Activated gamma-delta T cell treated with anti-CD3 and anti-CD28 coated beads, Interleukin-2, amount 50 U/mL, for 16 hours (primary cell): ENCODE results near the gene TRPM5.

Source experiments
- DNase-seq: peaks from one replicate; pipeline ENCODE4 v3.0.0-alpha.2; 2020; ENCODE audit warnings: low read depth

The TRPM5 gene

GRCh38 chr11:2452321-2453012, 8.2 kb upstream of the TRPM5 start:
- DNase-seq = no peak

- no peak for DNase-seq
Observed at GRCh38 chr11:2451916-2452315, 7.6 kb upstream of the TRPM5 start.

GRCh38 chr11:2451336-2451735, 7.0 kb upstream of the TRPM5 start:
- DNase-seq = no peak

DNA sequence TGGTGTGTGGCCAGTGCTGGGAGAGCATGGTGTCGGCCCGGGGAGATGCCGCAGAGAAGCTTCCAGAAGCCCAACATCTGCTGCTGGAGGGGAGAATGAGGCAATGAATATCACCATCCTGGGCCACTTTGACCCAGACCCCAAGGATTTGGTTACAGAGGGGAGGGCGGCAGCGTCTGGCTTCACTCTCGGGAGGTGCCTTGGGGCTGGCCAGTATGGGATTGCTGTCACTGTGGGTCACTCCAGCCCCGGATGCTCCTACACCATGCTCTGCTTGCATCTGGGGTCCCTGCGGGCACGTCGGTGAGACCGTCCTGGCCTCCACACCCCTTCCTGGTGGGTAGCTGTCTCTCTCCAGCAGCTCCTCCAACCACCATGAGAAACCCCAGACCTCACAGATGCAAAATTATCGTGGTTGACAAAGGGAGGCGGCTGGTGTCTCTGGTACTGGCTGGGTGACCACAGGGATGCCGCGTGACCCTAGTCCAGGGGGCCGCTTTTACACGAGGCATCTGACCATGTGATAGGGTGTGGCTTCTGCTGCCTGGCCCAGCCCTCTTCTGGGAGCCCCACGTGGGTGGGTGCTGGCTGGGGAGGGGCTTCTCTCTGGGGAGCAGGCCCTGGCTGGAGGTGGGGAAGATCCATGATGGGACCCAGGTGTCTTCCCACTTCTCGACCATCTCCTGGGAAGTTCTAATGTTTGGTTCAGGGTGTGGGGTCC, 6.2 kb upstream of the TRPM5 start:
- DNase-seq = no peak

- no peak for DNase-seq
Observed at GRCh38 chr11:2449548-2450320, 5.4 kb upstream of the TRPM5 start.

- no peak for DNase-seq
Observed at GRCh38 chr11:2448661-2449547, 4.6 kb upstream of the TRPM5 start.

DNA sequence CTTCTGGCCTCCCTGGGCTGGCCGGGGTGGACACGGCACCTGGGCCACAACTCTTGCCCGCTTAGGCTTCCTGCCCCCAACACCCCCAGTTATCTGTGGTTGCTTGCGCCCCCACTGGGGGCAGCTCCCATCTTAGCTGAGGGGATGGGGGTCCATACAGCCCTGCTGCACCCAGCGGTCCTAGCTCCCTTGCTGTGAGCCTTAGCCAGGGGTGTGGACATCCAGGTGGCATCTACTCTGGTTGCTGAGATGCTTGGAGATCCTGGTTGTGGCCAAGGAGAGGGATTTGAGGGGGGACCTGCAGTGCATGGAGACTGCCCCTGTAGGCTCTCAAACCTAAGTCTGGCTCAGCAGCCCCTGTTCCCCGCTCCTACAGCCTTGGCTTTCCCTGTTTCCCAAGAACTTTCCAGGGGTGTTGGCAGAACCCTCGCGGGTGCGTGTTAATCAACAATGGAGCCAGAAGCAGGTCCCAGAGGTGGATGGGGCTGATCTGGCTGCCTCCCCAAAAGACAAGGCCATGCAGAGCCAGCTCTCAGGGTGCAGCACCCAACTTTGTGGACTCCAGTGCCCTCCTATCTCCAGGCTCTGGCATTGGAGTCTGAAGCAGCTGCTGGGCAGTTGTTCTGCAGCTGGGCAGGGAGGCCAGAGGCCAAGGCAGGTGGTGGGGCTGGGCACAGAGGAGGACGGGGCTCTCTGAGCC, 3.8 kb upstream of the TRPM5 start:
- DNase-seq = no peak

DNA sequence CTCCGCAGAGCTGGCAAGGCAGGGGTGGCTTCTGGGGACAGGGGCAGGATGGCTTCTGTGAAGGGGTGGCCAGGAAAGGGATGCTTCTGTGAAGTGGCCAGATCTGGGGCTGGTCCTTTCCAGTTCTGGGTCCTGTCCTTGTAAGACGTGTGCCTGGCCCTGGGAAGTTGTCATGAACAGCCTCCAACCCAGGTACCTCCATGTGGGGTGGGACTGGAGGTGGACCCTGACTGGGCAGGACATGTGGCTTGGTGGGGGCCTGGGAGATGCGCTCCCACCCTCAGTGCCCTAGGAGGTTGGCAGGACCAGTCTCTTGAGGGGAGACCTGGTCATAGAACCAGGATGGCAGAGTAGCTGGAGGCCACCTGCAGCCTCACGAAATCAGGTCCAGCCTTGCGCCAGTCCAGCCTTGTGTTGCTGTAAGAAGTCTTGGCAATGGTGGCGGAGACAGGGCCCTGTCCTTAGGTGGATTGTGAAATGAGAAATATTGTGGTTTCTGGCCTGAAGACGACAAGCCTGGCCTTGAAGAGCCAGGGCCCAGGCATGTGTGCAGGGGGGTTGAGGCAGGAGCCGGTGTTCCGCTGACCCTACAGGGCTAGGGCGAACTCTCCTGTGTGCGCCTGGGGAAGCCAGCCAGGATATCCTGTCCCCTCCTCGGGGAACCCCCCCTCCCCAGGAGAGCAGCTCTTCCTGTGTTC, 3.1 kb upstream of the TRPM5 start:
- no peak for DNase-seq

DNA sequence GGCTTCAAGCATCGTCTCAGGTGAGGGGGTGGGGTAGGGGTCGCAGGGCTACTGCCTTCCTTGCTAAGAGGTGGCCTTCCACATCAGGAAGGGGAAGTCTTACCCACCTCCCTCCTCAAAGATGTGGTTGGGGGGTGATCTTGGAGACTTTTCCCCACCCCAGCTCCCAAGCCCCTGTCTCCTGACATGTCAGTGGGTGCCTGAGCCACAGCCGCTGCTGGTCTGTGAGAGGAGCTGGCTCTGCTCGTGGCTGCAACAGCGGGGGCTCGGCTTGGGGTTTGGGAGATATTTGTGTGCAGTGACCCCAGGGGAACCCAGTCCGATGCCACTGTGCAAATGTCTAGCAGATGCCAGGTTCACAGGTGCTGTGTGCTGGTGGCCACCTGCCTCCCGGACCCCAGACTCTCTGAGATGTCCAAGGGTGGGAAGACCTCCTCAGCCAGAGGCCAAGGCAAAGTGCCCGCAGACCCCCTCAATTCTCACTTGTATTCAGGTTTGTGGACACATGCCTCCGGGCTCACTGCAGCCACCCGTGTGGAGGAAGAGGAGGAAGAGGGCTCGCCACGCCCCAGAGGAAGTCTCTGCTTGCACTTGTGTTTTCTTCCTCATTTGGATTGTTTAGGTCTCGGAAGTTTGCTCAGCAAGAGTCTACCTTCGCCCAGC, 2.4 kb upstream of the TRPM5 start:
- no peak for DNase-seq

DNA sequence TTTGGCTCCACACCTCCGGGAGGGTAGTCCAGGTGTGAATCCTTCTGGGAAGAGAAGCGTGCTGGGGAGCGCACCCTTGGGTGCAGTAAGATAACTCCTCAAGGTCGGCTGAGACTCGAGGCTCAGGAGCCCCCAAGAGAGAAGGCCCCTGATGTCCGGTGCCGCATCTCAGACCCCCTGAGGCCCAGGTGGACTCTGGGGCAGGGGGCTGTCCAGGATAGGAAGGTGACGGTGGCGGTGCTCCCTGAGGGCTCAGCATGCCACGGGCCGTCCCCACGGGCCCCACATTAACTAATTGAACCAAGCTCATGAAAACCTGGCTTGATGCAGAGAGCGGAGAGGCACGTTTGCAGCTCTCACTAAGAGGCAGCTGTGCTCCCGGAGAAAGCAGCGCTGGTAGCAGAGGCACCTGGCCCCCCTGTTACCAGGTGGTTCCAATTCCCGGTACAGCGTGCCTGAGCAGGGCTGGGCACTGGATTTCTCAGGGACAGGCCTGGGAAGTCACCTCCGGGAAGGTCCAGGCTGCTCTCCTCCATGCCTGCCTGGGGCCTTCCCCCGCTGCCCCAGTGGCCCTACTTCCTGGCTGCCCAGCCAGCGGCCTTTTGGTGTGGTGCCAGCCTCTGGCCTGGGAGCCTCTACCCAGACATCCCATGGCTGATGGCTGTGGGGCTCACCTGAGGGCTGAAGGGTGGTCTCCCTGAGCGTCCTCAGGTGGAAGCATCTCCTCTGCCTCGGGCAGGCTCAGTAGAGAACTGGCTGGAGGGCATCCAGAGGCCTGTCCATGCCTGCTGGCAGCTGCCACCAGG, 1.6 kb upstream of the TRPM5 start:
- DNase-seq = no peak

DNA sequence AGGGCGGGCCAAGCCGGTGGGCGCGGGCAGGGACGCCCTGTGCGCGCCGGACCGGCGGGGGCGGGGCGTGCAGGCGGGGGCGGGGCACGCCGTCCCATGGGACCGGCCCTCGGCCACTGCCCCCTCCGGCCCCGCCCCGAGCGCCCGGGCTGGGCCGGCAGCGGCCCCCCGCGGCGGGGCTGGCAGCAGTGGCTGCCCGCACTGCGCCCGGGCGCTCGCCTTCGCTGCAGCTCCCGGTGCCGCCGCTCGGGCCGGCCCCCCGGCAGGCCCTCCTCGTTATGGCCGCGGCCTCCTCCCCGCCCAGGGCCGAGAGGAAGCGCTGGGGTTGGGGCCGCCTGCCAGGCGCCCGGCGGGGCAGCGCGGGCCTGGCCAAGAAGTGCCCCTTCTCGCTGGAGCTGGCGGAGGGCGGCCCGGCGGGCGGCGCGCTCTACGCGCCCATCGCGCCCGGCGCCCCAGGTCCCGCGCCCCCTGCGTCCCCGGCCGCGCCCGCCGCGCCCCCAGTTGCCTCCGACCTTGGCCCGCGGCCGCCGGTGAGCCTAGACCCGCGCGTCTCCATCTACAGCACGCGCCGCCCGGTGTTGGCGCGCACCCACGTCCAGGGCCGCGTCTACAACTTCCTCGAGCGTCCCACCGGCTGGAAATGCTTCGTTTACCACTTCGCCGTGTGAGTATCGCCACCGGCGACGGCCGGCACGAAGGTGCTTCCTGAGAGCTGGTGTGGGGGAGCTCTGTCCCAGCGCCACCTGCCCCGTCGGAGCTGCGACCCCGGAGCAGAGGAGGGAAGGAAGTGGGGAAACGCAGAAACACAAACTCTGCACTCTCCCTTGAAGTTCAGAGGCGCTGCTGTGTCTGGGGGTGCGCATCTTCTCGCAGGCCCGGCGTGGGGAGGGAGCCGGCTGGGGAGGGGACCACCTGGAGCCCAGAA, 769 bp upstream of the TRPM5 start, which contains the start of gene KCNQ1:
KCNQ1 (plus strand) TSS at position 188 of the 925 bp plus-strand sequence; CDS start at position 279, 91 bp downstream.
- DNase-seq = no peak

GRCh38 chr11:2443406-2443805, 908 bp downstream of the TRPM5 start:
- DNase-seq = no peak

- DNase-seq = no peak
Observed at GRCh38 chr11:2442589-2442988, 1.7 kb downstream of the TRPM5 start.

DNA sequence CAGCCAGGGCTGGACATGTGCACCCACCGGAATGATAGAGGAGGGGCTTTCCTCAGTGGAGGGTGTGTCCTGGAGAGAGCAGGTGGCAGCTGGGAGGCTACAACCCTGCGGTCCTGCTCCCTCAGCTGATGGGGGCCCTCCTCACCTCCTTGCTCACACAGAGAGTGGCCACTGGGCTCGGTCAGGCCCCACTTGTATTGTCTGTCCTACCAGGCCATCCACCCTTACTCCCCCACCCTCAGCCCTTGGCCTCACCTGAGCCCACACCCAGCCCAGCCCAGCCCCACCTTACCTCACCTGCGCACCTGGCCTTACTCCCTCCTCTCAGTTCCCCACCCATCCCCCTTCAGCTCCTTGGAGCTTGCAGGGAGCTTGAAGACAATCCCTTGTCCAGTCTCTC, 3.1 kb downstream of the TRPM5 start:
- no peak for DNase-seq

DNA sequence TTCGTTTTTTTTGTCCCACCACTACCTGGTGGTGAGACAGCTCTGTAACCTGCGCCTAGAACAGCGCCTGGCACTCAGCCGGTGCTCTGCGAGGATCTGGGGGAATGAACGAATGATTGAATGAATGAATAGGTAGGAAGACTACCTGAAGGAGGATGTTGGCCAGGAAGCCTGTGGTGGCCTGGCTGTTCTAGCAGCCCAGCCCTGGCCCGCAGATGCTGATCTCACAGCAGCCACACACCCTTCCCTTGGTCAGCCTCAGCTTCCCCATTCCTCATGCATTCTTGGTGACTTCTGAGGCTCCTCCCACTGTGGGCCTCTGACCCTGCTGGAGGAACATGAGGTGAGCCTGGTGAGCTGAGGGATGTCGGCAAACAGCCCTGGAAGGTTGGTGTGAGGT, 3.7 kb downstream of the TRPM5 start:
- DNase-seq = no peak

DNA sequence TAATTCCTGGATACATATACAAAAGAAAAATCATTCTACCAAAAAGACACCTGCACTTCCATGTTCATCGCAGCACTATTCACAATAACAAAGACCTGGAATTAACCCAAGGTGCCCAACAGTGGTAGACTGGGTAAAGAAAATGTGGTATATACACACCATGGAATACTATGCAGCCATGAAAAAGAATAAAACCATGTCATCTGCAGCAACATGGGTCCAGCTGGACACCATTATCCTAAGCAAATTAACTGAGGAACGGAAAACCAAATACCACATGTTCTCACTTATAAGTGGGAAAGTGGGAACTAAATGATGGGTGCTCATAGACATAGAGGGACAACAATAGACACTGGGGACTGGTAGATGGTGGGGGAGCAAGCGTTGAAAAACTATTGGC, 4.5 kb downstream of the TRPM5 start:
- DNase-seq = no peak

- no peak for DNase-seq
Observed at GRCh38 chr11:2437516-2437915, 6.8 kb downstream of the TRPM5 start.

DNA sequence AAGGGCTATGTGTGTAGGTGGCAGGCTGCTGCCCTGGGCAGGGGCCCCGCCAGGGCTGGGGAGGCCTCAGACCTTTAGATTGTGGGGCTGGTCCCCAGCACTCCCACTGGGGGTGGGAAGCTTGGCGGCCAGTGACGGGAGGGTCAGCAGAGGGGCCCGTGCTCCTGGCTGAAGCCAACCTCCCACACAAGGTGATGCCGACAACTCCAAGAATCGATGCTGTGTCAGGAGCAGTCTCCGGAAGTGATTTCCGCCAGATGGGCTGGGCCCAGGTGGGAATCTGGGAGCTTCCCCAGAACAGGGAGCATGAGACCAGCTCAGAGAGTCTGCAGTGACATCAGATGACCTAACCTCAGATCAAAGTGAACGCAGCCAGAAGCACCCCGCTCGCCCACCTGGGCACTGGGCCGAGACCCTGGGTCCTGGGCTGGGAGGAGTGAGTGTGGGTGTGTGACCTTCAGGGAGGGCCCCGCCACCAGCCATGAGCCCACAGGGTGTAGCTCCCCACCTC, 7.7 kb downstream of the TRPM5 start:
- no peak for DNase-seq
